HL-60 (cell line): ENCODE results near the gene AGXT2.

Experiments
- DNase-seq, 2 experiments: peaks; one replicate each; pipeline ENCODE4 v3.0.0-alpha.2; 2010 to 2020; ENCODE audit warnings: low read depth in 1 of 2, low spot score in 1 of 2
- H3K27ac ChIP-seq: fragments of 250-450 bp; sonication (Bioruptor Pico); replicated peaks from 2 replicates; pipeline ENCODE4 v1.5.1; 2020; ENCODE audit warnings: mild to moderate bottlenecking, moderate library complexity
- H3K27me3 ChIP-seq: fragments of 250-450 bp; sonication (Bioruptor Pico); 2 replicates; pipeline ENCODE4 v1.5.1; 2021; ENCODE audit warnings: mild to moderate bottlenecking, moderate library complexity; ENCODE audit not compliant: insufficient read depth, poor library complexity, severe bottlenecking
- H3K4me3 ChIP-seq: replicated peaks from 2 replicates; pipeline ENCODE4 v1.5.1; 2011; ENCODE audit warnings: mild to moderate bottlenecking, control low read depth, low read length; ENCODE audit not compliant: insufficient read depth
- GABPA ChIP-seq: IDR thresholded peaks from 2 replicates; pipeline ENCODE4 v1.6.1; 2012; ENCODE audit warnings: low read depth
- POLR2AphosphoS5 ChIP-seq: IDR thresholded peaks from 2 replicates; pipeline ENCODE4 v1.6.1; 2012; ENCODE audit warnings: low read depth
- SPI1 ChIP-seq: IDR thresholded peaks from 2 replicates; pipeline ENCODE4 v1.6.1; 2012; ENCODE audit warnings: low read depth, mild to moderate bottlenecking, borderline replicate concordance
- TF ChIP-seq, protein P1 (sequence below): IDR thresholded peaks from 2 replicates; pipeline ENCODE4 v1.6.1; 2012; ENCODE audit warnings: low read depth; ENCODE audit not compliant: insufficient replicate concordance
- TF ChIP-seq, protein P2 (sequence below): IDR thresholded peaks from one replicate; pipeline ENCODE4 v1.5.1; 2011; ENCODE audit warnings: low read length, control low read depth, inconsistent platforms; ENCODE audit not compliant: insufficient read depth

AGXT2 gene

DNA sequence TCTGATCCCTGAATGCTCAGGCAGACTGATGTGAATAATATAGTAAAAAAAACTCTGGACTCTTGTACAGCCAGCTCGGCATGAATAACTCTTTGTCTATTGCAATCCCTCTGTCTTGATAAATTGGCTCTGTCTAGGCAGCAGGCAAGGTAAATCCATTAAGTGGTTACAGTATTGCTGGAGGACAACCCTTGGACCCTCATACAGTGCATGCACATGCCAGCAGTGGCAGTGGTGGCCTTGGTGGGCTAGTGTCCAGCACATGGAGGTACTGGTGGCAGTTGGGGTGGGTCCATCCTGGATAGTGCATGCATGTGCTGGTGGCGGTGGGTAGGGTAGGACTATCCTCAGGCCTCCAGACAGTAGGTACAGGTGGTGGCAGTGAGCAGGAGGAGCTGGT lies 79.5 kb downstream of the AGXT2 start:
- no peak overlapping the region for H3K4me3 ChIP-seq
- no peak overlapping the region for H3K27ac ChIP-seq
- no peaks in the 10 kb centered on the region for H3K27me3 ChIP-seq
- no peak for DNase-seq
- TF ChIP-seq, protein P1, sequence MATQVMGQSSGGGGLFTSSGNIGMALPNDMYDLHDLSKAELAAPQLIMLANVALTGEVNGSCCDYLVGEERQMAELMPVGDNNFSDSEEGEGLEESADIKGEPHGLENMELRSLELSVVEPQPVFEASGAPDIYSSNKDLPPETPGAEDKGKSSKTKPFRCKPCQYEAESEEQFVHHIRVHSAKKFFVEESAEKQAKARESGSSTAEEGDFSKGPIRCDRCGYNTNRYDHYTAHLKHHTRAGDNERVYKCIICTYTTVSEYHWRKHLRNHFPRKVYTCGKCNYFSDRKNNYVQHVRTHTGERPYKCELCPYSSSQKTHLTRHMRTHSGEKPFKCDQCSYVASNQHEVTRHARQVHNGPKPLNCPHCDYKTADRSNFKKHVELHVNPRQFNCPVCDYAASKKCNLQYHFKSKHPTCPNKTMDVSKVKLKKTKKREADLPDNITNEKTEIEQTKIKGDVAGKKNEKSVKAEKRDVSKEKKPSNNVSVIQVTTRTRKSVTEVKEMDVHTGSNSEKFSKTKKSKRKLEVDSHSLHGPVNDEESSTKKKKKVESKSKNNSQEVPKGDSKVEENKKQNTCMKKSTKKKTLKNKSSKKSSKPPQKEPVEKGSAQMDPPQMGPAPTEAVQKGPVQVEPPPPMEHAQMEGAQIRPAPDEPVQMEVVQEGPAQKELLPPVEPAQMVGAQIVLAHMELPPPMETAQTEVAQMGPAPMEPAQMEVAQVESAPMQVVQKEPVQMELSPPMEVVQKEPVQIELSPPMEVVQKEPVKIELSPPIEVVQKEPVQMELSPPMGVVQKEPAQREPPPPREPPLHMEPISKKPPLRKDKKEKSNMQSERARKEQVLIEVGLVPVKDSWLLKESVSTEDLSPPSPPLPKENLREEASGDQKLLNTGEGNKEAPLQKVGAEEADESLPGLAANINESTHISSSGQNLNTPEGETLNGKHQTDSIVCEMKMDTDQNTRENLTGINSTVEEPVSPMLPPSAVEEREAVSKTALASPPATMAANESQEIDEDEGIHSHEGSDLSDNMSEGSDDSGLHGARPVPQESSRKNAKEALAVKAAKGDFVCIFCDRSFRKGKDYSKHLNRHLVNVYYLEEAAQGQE: no peak
- TF ChIP-seq, protein P2, sequence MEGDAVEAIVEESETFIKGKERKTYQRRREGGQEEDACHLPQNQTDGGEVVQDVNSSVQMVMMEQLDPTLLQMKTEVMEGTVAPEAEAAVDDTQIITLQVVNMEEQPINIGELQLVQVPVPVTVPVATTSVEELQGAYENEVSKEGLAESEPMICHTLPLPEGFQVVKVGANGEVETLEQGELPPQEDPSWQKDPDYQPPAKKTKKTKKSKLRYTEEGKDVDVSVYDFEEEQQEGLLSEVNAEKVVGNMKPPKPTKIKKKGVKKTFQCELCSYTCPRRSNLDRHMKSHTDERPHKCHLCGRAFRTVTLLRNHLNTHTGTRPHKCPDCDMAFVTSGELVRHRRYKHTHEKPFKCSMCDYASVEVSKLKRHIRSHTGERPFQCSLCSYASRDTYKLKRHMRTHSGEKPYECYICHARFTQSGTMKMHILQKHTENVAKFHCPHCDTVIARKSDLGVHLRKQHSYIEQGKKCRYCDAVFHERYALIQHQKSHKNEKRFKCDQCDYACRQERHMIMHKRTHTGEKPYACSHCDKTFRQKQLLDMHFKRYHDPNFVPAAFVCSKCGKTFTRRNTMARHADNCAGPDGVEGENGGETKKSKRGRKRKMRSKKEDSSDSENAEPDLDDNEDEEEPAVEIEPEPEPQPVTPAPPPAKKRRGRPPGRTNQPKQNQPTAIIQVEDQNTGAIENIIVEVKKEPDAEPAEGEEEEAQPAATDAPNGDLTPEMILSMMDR: no peak
- TF ChIP-seq SPI1 (no peak), GABPA (no peak), POLR2AphosphoS5 (no peak)

DNA sequence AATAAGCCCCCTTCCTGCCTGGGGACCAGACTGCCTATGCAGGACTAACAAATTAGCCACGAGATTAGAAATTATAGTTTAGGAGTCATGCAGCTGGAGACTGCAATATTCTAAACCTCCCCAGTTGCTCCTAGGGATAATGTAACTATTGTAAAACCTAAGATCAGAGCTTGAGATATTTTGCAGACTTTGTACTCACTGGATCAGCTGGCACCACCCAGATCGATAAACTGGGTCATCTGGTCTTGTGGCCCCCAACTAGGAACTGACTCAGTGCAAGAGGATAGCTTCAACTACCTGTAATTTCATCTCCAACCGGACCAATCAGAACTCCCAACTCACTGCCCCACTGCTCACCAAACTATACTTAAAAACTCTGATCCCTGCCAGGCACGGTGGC lies 80.2 kb downstream of the AGXT2 start:
- TF ChIP-seq GABPA (no peak), SPI1 (no peak)
- DNase-seq: no peak
- no peaks in the 10 kb centered on the region for H3K27me3 ChIP-seq
- H3K27ac ChIP-seq: no peak overlapping the region
- H3K4me3 ChIP-seq: no peak overlapping the region

DNA sequence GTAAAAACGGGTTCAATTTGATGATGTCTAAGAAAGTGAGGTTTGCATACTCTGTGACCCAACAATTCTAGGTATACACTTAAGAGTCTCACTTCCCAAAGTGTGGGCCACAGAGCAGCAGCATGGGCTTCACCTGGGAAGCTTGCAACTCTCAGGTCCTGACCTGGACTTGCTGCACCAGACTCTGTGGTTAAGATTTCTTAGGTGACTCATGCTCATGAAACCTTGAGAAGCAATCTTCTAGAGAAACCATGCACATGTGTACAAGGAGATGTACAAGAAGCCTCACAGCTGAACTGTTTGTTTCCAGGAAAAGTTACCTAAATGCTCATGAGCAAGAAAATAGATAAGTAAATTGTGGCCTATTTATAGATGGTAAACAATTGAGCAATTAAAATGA lies 88.4 kb downstream of the AGXT2 start:
- Histone ChIP-seq H3K27me3 (no peaks in the 10 kb centered on the region), H3K27ac (no peak overlapping the region), H3K4me3 (no peak overlapping the region)
- DNase-seq: no peak
- TF ChIP-seq, protein P1: no peak
- TF ChIP-seq POLR2AphosphoS5: no peak
- TF ChIP-seq, protein P2: no peak

DNA sequence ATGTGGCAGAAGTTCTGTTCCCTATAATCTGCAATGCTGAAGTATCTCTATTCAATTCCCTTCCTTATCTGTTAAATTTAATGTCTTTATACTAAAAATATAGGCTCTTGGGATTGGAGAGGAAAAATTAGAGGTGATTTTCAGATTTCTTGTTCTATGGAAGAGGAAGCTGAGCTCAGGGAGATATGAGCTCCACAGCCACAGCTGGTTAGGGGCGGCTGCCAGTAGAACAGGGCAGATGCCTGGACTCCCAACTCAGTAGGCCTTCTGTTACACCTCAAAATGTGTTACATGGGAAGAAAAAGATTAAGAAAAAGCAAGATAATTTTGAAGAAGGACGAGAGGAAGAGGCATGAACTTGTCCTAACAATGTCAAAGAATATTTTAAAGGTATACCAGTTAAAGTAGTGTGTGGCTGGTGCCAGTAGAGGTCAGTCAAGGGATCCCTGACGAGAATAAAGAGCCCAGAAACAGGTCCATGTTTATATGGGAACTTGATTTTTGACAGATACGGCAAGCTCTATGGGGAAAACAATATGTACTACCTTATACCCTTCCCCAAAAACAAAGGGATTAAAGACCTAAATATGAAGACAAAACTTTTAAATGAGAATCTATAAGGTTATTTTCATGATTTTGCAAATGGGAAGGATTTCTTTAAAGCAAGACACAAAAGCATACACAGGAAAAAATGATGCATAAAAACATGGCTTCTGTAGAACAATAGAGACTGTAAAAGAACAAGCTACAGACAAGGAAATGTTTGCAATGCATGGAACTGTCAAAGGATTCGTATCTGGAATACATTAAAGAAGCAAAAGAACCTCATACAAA lies 89.7 kb downstream of the AGXT2 start:
- peak in 1 of 2 experiments; percentile 12 for DNase-seq
- no peak overlapping the region for H3K4me3 ChIP-seq
- no peaks in the 10 kb centered on the region for H3K27me3 ChIP-seq
- no peak overlapping the region for H3K27ac ChIP-seq
- TF ChIP-seq, protein P1: no peak
- TF ChIP-seq, protein P2: no peak
- TF ChIP-seq SPI1 (no peak), POLR2AphosphoS5 (no peak), GABPA (no peak)
